ENCODE data around the gene ST3GAL3.

Gene ST3GAL3

DNA sequence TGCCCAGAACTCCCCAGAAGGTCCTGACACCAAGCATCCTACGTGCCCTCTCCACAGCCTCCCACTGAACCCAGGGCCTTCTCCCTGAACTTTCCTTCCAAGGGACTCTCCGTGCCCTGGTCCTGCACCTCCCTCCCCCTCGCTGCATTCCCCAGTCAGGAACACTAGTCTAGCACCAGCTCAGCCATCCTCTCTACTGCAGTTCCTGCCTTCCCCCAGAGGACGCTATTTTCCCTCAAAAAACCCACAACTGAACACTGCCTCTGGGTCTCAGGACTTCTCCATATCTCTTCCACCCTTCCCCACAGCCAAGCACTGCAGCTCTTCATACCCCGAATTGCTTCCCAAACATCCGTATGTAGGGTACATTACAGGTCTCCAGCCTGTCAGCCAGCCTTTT, 213.7 kb downstream of the ST3GAL3 start:
- CTCF ChIA-PET, result interaction anchor here (1.8 to 2.1 kb wide), 3 partner anchors 8 to 14 kb away, joined by 5 to 15 read pairs (median 6); no protein-coding TSS in a partner anchor
- POLR2A ChIA-PET, result no interaction called here
- WGBS (ENCODE audit: insufficient coverage), result 100% methylated on average over 5 of the region's 6 CpGs

DNA sequence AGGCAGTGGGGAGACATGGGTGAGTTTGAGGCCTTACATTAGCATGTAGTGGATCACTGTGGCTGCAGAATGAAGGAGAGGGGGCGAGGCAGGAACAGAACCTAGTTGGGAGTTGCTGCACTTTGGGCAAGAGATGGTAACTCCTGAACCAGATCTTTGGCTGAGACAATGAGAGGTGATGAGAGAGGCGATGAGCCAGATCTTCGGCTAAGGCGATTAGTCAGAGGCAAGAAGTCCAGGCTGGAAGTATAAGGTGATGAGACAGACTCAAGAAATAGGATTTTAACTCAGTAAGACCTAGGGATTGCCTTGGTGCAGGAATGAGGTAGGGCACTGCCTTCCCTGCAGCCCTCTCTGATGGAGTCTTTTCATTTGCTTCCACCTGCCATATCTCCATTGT, 217.2 kb downstream of the ST3GAL3 start:
- ChIA-PET POLR2A (no interaction called here), CTCF (interaction anchor here (1.3 to 2.3 kb wide), 3 partner anchors 10 to 154 kb away, joined by 3 to 10 read pairs (median 9); partner anchors contain the start of gene ARTN)
- WGBS (ENCODE audit: insufficient coverage), result 79% methylated on average over 4 of the region's 4 CpGs
- peaks cover 0 to 3% (median 0%) of the 10 kb centered on the region in 4 experiments for H3K4me1 ChIP-seq (ENCODE audit: control extremely low read depth in 1 of 4, control insufficient read depth in 4 of 4, insufficient read depth in 4 of 4, low read length in 3 of 4)
- DNase-seq, result no peak
- no peak overlapping the region for H3K4me3 ChIP-seq (ENCODE audit: control insufficient read depth in 1 of 7, extremely low read depth in 1 of 7, insufficient read depth in 4 of 7, low read depth in 2 of 7, low read length in 6 of 7)
- H3K36me3 ChIP-seq (ENCODE audit: control insufficient read depth in 4 of 4, insufficient read depth in 4 of 4, low read length in 3 of 4), result peaks cover 0 to 35% (median 16%) of the 10 kb centered on the region in 4 experiments
- H3K27me3 ChIP-seq (replicated peaks in 2 of 5; ENCODE audit: control insufficient read depth in 4 of 5, insufficient read depth in 5 of 5, low read length in 4 of 5), result no peaks in the 10 kb centered on the region
- H3K27ac ChIP-seq (ENCODE audit: insufficient read depth in 1 of 2, low read depth in 1 of 2, low read length in 2 of 2, poor library complexity in 1 of 2, severe bottlenecking in 2 of 2), result no peak overlapping the region
- H3K9me3 ChIP-seq (ENCODE audit: control extremely low read depth in 1 of 5, control insufficient read depth in 4 of 5, insufficient read depth in 2 of 5, low read depth in 1 of 5, low read length in 4 of 5), result no peaks in the 10 kb centered on the region

More for the DNA sequence above, 213.7 kb downstream of the ST3GAL3 start:
- Histone ChIP-seq H3K4me1 (ENCODE audit: control extremely low read depth in 1 of 4, control insufficient read depth in 4 of 4, insufficient read depth in 4 of 4, low read length in 3 of 4) (peaks cover 0 to 3% (median 0%) of the 10 kb centered on the region in 4 experiments), H3K27ac (ENCODE audit: insufficient read depth in 1 of 2, low read depth in 1 of 2, low read length in 2 of 2, poor library complexity in 1 of 2, severe bottlenecking in 2 of 2) (no peak overlapping the region), H3K36me3 (ENCODE audit: control insufficient read depth in 4 of 4, insufficient read depth in 4 of 4, low read length in 3 of 4) (peaks cover 0 to 34% (median 11%) of the 10 kb centered on the region in 4 experiments), H3K27me3 (replicated peaks in 2 of 5; ENCODE audit: control insufficient read depth in 4 of 5, insufficient read depth in 5 of 5, low read length in 4 of 5) (no peaks in the 10 kb centered on the region), H3K4me3 (ENCODE audit: control insufficient read depth in 1 of 7, extremely low read depth in 1 of 7, insufficient read depth in 4 of 7, low read depth in 2 of 7, low read length in 6 of 7) (no peak overlapping the region), H3K9me3 (ENCODE audit: control extremely low read depth in 1 of 5, control insufficient read depth in 4 of 5, insufficient read depth in 2 of 5, low read depth in 1 of 5, low read length in 4 of 5) (no peaks in the 10 kb centered on the region)
- no peak for DNase-seq

DNA sequence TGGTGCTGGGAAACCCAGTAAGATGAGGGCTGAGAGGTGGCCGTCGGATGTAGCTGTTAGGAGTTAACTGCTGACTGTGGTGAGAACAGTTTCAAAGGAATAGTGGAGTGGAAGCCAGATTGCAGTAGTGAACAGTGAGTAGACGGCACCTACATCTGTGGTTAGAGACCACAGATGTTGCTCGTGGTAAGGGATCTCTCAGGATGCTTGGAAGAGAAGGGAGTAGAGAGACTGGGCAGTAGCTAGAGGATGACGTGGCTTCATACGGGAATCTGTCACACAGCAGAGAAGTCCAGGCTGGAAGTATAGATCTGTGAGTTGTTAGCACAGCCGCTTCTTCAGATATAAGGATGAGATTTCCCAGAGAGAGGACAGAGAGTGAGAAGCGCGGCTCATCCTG, 218.5 kb downstream of the ST3GAL3 start:
- H3K4me1 ChIP-seq (ENCODE audit: control extremely low read depth in 1 of 4, control insufficient read depth in 4 of 4, insufficient read depth in 4 of 4, low read length in 3 of 4), result no peaks in the 10 kb centered on the region
- ChIA-PET CTCF (interaction anchor here (1.3 to 2.3 kb wide), 3 partner anchors 9 to 163 kb away, joined by 3 to 10 read pairs (median 3); no protein-coding TSS in a partner anchor), POLR2A (no interaction called here)
- H3K36me3 ChIP-seq (ENCODE audit: control insufficient read depth in 4 of 4, insufficient read depth in 4 of 4, low read length in 3 of 4), result peaks cover 0 to 39% (median 21%) of the 10 kb centered on the region in 4 experiments
- no peaks in the 10 kb centered on the region for H3K9me3 ChIP-seq (ENCODE audit: control extremely low read depth in 1 of 5, control insufficient read depth in 4 of 5, insufficient read depth in 2 of 5, low read depth in 1 of 5, low read length in 4 of 5)
- no peak overlapping the region for H3K27ac ChIP-seq (ENCODE audit: insufficient read depth in 1 of 2, low read depth in 1 of 2, low read length in 2 of 2, poor library complexity in 1 of 2, severe bottlenecking in 2 of 2)
- no peak for DNase-seq
- H3K27me3 ChIP-seq (replicated peaks in 2 of 5; ENCODE audit: control insufficient read depth in 4 of 5, insufficient read depth in 5 of 5, low read length in 4 of 5), result no peaks in the 10 kb centered on the region
- WGBS (ENCODE audit: insufficient coverage), result 96% methylated on average over 9 of the region's 9 CpGs
- no peak overlapping the region for H3K4me3 ChIP-seq (ENCODE audit: control insufficient read depth in 1 of 7, extremely low read depth in 1 of 7, insufficient read depth in 4 of 7, low read depth in 2 of 7, low read length in 6 of 7)

DNA sequence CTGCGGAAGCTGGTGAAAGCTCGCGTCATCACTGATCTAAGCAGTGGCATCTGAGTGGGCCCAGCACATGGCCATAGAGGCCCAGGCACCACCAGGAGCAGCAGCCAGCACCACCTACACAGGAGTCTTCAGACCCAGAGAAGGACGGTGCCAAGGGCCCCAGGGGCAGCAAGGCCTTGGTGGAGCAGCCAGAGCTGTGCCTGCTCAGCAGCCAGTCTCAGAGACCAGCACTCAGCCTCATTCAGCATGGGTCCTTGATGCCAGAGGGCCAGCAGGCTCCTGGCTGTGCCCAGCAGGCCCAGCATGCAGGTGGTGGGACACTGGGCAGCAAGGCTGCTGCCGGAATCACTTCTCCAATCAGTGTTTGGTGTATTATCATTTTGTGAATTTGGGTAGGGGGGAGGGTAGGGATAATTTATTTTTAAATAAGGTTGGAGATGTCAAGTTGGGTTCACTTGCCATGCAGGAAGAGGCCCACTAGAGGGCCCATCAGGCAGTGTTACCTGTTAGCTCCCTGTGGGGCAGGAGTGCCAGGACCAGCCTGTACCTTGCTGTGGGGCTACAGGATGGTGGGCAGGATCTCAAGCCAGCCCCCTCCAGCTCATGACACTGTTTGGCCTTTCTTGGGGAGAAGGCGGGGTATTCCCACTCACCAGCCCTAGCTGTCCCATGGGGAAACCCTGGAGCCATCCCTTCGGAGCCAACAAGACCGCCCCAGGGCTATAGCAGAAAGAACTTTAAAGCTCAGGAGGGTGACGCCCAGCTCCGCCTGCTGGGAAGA, 223.0 kb downstream of the ST3GAL3 start:
- DNase-seq, result peak in 2 of 3 donors; percentile 38 to 41
- H3K4me1 ChIP-seq (ENCODE audit: control extremely low read depth in 1 of 4, control insufficient read depth in 4 of 4, insufficient read depth in 4 of 4, low read length in 3 of 4), result peaks cover 0 to 24% (median 16%) of the 10 kb centered on the region in 4 experiments
- H3K27me3 ChIP-seq (replicated peaks in 2 of 5; ENCODE audit: control insufficient read depth in 4 of 5, insufficient read depth in 5 of 5, low read length in 4 of 5), result peaks cover 0 to 20% (median 3%) of the 10 kb centered on the region in 5 experiments
- no peak overlapping the region for H3K27ac ChIP-seq (ENCODE audit: insufficient read depth in 1 of 2, low read depth in 1 of 2, low read length in 2 of 2, poor library complexity in 1 of 2, severe bottlenecking in 2 of 2)
- peaks cover 0 to 21% (median 10%) of the 10 kb centered on the region in 4 experiments for H3K36me3 ChIP-seq (ENCODE audit: control insufficient read depth in 4 of 4, insufficient read depth in 4 of 4, low read length in 3 of 4)
- POLR2A ChIA-PET, result interaction anchor here (0.6 to 0.8 kb wide), 2 partner anchors 164 to 726 kb away, joined by 3 read pairs; no protein-coding TSS in a partner anchor
- H3K4me3 ChIP-seq (ENCODE audit: control insufficient read depth in 1 of 7, extremely low read depth in 1 of 7, insufficient read depth in 4 of 7, low read depth in 2 of 7, low read length in 6 of 7), result no peak overlapping the region
- H3K9me3 ChIP-seq (ENCODE audit: control extremely low read depth in 1 of 5, control insufficient read depth in 4 of 5, insufficient read depth in 2 of 5, low read depth in 1 of 5, low read length in 4 of 5), result no peaks in the 10 kb centered on the region
- WGBS (ENCODE audit: insufficient coverage), result 97% methylated on average over 10 of the region's 10 CpGs
- CTCF ChIA-PET, result interaction anchor here (0.7 to 8.3 kb wide), 10 partner anchors 9 to 166 kb away, joined by 3 to 247 read pairs (median 5); partner anchors contain the start of gene IPO13

DNA sequence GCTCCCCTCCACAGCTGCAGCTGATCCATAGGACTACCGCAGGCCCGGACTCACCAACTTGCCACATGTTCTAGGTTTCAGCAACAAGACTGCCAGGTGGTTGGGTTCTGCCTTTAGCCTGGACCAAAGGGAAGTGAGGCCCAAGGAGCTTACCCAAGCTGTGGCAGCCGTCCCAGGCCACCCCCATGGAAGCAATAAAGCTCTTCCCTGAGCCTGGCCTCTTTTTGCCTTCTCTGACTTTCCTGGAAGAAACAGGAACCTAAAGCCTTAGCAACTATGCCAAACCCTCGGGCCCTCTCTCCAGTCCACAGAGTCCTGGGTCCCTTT, 223.6 kb downstream of the ST3GAL3 start:
- ChIA-PET POLR2A (interaction anchor here (0.8 kb wide), 1 partner anchor 165 kb away, joined by 3 read pairs; no protein-coding TSS in a partner anchor), CTCF (interaction anchor here (1.0 to 8.3 kb wide), 8 partner anchors 9 to 166 kb away, joined by 3 to 247 read pairs (median 6); partner anchors contain the start of gene IPO13)
- 83% methylated on average over 4 of the region's 4 CpGs for WGBS (ENCODE audit: insufficient coverage)
- H3K27ac ChIP-seq (ENCODE audit: insufficient read depth in 1 of 2, low read depth in 1 of 2, low read length in 2 of 2, poor library complexity in 1 of 2, severe bottlenecking in 2 of 2), result no peak overlapping the region
- H3K9me3 ChIP-seq (ENCODE audit: control extremely low read depth in 1 of 5, control insufficient read depth in 4 of 5, insufficient read depth in 2 of 5, low read depth in 1 of 5, low read length in 4 of 5), result no peaks in the 10 kb centered on the region
- peaks cover 0 to 15% (median 7%) of the 10 kb centered on the region in 4 experiments for H3K36me3 ChIP-seq (ENCODE audit: control insufficient read depth in 4 of 4, insufficient read depth in 4 of 4, low read length in 3 of 4)
- H3K4me3 ChIP-seq (ENCODE audit: control insufficient read depth in 1 of 7, extremely low read depth in 1 of 7, insufficient read depth in 4 of 7, low read depth in 2 of 7, low read length in 6 of 7), result no peak overlapping the region
- peaks cover 0 to 29% (median 20%) of the 10 kb centered on the region in 4 experiments for H3K4me1 ChIP-seq (ENCODE audit: control extremely low read depth in 1 of 4, control insufficient read depth in 4 of 4, insufficient read depth in 4 of 4, low read length in 3 of 4)
- H3K27me3 ChIP-seq (replicated peaks in 2 of 5; ENCODE audit: control insufficient read depth in 4 of 5, insufficient read depth in 5 of 5, low read length in 4 of 5), result peaks cover 0 to 26% (median 3%) of the 10 kb centered on the region in 5 experiments
- no peak for DNase-seq

DNA sequence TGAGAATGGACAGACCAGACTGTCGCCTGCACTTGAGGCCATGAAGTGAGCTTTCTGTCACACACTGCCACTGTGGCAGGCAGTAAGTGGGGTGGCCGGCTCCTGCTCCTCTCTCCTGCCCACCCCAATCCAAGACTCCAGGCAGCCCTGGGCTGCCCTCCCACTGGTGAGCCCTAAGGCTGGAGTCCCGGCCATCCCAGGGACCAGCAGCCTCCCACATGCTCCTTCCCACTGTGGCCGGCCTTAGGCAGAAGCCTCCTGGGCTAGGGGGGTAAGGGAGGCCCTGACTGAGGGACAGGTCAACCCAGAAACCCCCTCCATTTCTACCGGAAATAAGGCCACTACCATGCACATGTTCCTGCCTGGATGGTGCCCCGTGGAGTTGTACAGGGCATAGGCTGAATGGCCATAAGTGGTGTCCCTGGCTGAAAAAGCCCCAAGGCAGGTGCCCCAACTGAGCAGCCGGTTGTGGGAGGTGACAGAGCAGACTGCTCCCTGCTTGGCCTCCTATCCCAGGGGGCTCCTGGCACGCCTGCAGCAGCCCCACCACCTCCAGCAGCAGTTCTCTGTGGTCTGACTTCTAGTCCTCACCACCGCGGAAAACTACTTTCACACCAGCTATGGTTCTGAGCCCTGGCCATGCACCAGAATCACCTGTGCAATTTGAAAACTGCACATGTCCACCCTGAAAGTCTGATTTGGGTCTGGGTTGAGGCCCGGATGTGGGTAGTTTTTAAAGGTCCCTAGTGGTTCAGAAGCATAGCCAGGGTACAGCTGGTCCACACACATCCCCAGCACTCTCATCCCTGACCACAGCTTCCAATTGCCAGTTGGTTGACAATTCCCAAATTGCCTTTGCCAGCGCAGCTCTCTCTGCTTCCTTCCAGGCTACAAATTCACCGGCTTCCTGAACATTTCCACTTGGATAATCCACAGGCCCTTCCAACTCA, 224.7 kb downstream of the ST3GAL3 start:
- WGBS (ENCODE audit: insufficient coverage), result 99% methylated on average over 10 of the region's 13 CpGs
- Histone ChIP-seq H3K9me3 (ENCODE audit: control extremely low read depth in 1 of 5, control insufficient read depth in 4 of 5, insufficient read depth in 2 of 5, low read depth in 1 of 5, low read length in 4 of 5) (no peaks in the 10 kb centered on the region), H3K36me3 (ENCODE audit: control insufficient read depth in 4 of 4, insufficient read depth in 4 of 4, low read length in 3 of 4) (peaks cover 0 to 9% (median 4%) of the 10 kb centered on the region in 4 experiments), H3K27me3 (replicated peaks in 2 of 5; ENCODE audit: control insufficient read depth in 4 of 5, insufficient read depth in 5 of 5, low read length in 4 of 5) (peaks cover 0 to 26% (median 3%) of the 10 kb centered on the region in 5 experiments), H3K4me1 (ENCODE audit: control extremely low read depth in 1 of 4, control insufficient read depth in 4 of 4, insufficient read depth in 4 of 4, low read length in 3 of 4) (peaks cover 0 to 37% (median 25%) of the 10 kb centered on the region in 4 experiments), H3K4me3 (ENCODE audit: control insufficient read depth in 1 of 7, extremely low read depth in 1 of 7, insufficient read depth in 4 of 7, low read depth in 2 of 7, low read length in 6 of 7) (no peak overlapping the region), H3K27ac (ENCODE audit: insufficient read depth in 1 of 2, low read depth in 1 of 2, low read length in 2 of 2, poor library complexity in 1 of 2, severe bottlenecking in 2 of 2) (no peak overlapping the region)
- ChIA-PET CTCF (interaction anchor here (1.1 to 8.3 kb wide), 6 partner anchors 11 to 404 kb away, joined by 3 to 247 read pairs (median 14); partner anchors contain the start of gene IPO13), POLR2A (no interaction called here)
- no peak for DNase-seq
